Epithelial cell of esophagus (primary cell): Measurements from ENCODE around the gene TSHZ1.

Experiments used
- DNase-seq: peaks from one replicate; pipeline ENCODE4 v3.0.0; 2010; ENCODE audit warnings: low read depth
- H3K4me3 ChIP-seq: 2 replicates; pipeline ENCODE4 v1.5.1; 2011; ENCODE audit warnings: mild to moderate bottlenecking, low read length, control low read depth
- CTCF ChIP-seq: IDR thresholded peaks from 2 replicates; pipeline ENCODE4 v1.5.1; 2011; ENCODE audit warnings: low read depth, mild to moderate bottlenecking, low read length, control low read depth, inconsistent platforms; ENCODE audit not compliant: insufficient read depth; ENCODE audit errors: missing control alignments

Gene TSHZ1

GRCh38 chr18:75216212-75216910, 5.8 kb downstream of the TSHZ1 start:
- no peak overlapping the region for H3K4me3 ChIP-seq
- DNase-seq = no peak
- TF ChIP-seq CTCF = no peak

GRCh38 chr18:75216911-75217689, 6.5 kb downstream of the TSHZ1 start:
- no peak for TF ChIP-seq CTCF
- H3K4me3 ChIP-seq = no peak overlapping the region

GRCh38 chr18:75218065-75218923, 7.7 kb downstream of the TSHZ1 start:
- no peak for TF ChIP-seq CTCF
- DNase-seq = no peak
- no peak overlapping the region for H3K4me3 ChIP-seq

More at GRCh38 chr18:75216911-75217689, 6.5 kb downstream of the TSHZ1 start:
- DNase-seq = no peak

- no peak for DNase-seq
- TF ChIP-seq CTCF = no peak
- no peak overlapping the region for H3K4me3 ChIP-seq
These were observed 9.3 kb downstream of the TSHZ1 start for GRCh38 chr18:75219745-75220375.

- H3K4me3 ChIP-seq = no peak overlapping the region
- peak; percentile 34 for DNase-seq
- no peak for TF ChIP-seq CTCF
These were observed 10.2 kb downstream of the TSHZ1 start for GRCh38 chr18:75220551-75221355.

GRCh38 chr18:75221397-75221796, 10.8 kb downstream of the TSHZ1 start:
- H3K4me3 ChIP-seq = no peak overlapping the region
- peak; percentile 19 for DNase-seq
- no peak for TF ChIP-seq CTCF
